H1 (cell line): ENCODE measurements around the gene NELFA. TPM values are rescaled to one million over a fixed set of nuclear protein-coding genes. Genes with fewer than 3 reads are reported as not detected.

Experiments
- CTCF ChIA-PET: fragments of 300-600 bp; sonication (Branson Sonifier 250); formaldehyde crosslinking; loops from one replicate; lab custom pipeline; 2021; ENCODE audit not compliant: partially characterized antibody; lab: Charles Lee
- POLR2A ChIA-PET: fragments of 300-600 bp; sonication (Branson Sonifier 250); formaldehyde crosslinking; loops from one replicate; lab custom pipeline; 2021; ENCODE audit warnings: inconsistent platforms; ENCODE audit not compliant: partially characterized antibody; lab: Charles Lee
- DNase-seq, 2 experiments: peaks; one replicate each; pipeline versions ENCODE4 v3.0.0 to v3.0.0-alpha.2; 2010 to 2022; ENCODE audit warnings: low spot score in 2 of 2, low read depth in 1 of 2, mixed read lengths in 1 of 2
- FAIRE-seq: peaks from 2 replicates; lab custom pipeline; 2011; peaks lifted over from hg19 to GRCh38; lab: Jason Lieb, UNC
- H2AFZ ChIP-seq: 2 replicates; pipeline ENCODE4 v1.8.1; 2012; ENCODE audit warnings: low read length, inconsistent platforms
- H2AK5ac ChIP-seq: 2 replicates; pipeline ENCODE4 v1.6.1; 2013; ENCODE audit warnings: low read depth, low read length
- H2BK120ac ChIP-seq: replicated peaks from 2 replicates; pipeline ENCODE3; 2013; ENCODE audit warnings: low read depth, low read length, inconsistent platforms
- H2BK12ac ChIP-seq: 2 replicates; pipeline ENCODE4 v1.6.1; 2013; ENCODE audit warnings: low read depth, low read length
- H2BK15ac ChIP-seq: 2 replicates; pipeline ENCODE4 v1.6.1; 2013; ENCODE audit warnings: low read length
- H2BK20ac ChIP-seq: 2 replicates; pipeline ENCODE4 v1.6.1; 2013; ENCODE audit warnings: low read length
- H2BK5ac ChIP-seq: 2 replicates; pipeline ENCODE4 v1.6.1; 2013; ENCODE audit warnings: low read depth, low read length
- H3K14ac ChIP-seq: 2 replicates; pipeline ENCODE4 v1.6.1; 2013; ENCODE audit warnings: inconsistent platforms; ENCODE audit not compliant: insufficient read length
- H3K18ac ChIP-seq: 2 replicates; pipeline ENCODE4 v1.6.1; 2013; ENCODE audit warnings: low read length; ENCODE audit errors: extremely low read depth
- H3K23ac ChIP-seq: 2 replicates; pipeline ENCODE4 v1.6.1; 2013; ENCODE audit warnings: inconsistent platforms; ENCODE audit not compliant: insufficient read length
- H3K23me2 ChIP-seq: 2 replicates; pipeline ENCODE4 v1.6.1; 2013; ENCODE audit warnings: low read depth, low read length
- H3K27ac ChIP-seq: 2 replicates; pipeline ENCODE4 v1.6.1; 2011; ENCODE audit warnings: low read depth, low read length, inconsistent platforms
- H3K27me3 ChIP-seq, 4 experiments: replicated peaks in 1 of 4; 1 replicate in 1 of 4; 2 replicates in 3 of 4; pipeline versions ENCODE4 v1.6.1 to v1.8.1; 2011 to 2013; ENCODE audit warnings: low read length in 3 of 4, mild to moderate bottlenecking in 3 of 4, inconsistent platforms in 2 of 4, mixed read lengths in 2 of 4, moderate library complexity in 1 of 4; ENCODE audit not compliant: control insufficient read depth in 3 of 4, insufficient read depth in 3 of 4; ENCODE audit errors: extremely low read depth in 1 of 4
- H3K36me3 ChIP-seq, 4 experiments: 2 replicates each; pipeline versions ENCODE4 v1.6.1 to v1.8.1; 2011 to 2013; ENCODE audit warnings: mild to moderate bottlenecking in 4 of 4, low read length in 3 of 4, moderate library complexity in 2 of 4, control low read depth in 1 of 4, inconsistent platforms in 1 of 4; ENCODE audit not compliant: insufficient read depth in 4 of 4, control insufficient read depth in 2 of 4
- H3K4ac ChIP-seq: replicated peaks from 2 replicates; pipeline ENCODE3; 2013; ENCODE audit warnings: low read length, low read depth, mixed read lengths, inconsistent platforms; ENCODE audit not compliant: insufficient read length
- H3K4me1 ChIP-seq, 4 experiments: replicated peaks in 1 of 4; 1 replicate in 1 of 4; 2 replicates in 3 of 4; pipeline versions ENCODE4 v1.6.1 to v1.8.1; 2011 to 2013; ENCODE audit warnings: low read length in 3 of 4, inconsistent platforms in 2 of 4, mixed read lengths in 1 of 4; ENCODE audit not compliant: insufficient read depth in 4 of 4, control insufficient read depth in 3 of 4
- H3K4me2 ChIP-seq, 2 experiments: 2 replicates each; pipeline versions ENCODE4 v1.6.1 to v1.8.1; 2011 to 2013; ENCODE audit warnings: low read depth in 2 of 2, low read length in 2 of 2, control low read depth in 1 of 2, inconsistent platforms in 1 of 2, mild to moderate bottlenecking in 1 of 2; ENCODE audit not compliant: insufficient read depth in 1 of 2
- H3K4me3 ChIP-seq, 4 experiments: fragments of 200-600, 300-600 bp in 1 of 4; sonication (generic), shearing (Covaris generic), sonication (Bioruptor Twin) in 1 of 4; 2 replicates each; pipeline versions ENCODE4 v1.5.1 to v1.8.1; 2011 to 2016; ENCODE audit warnings: low read length in 4 of 4, low read depth in 3 of 4, control low read depth in 2 of 4, inconsistent platforms in 2 of 4, mild to moderate bottlenecking in 2 of 4, mixed read lengths in 1 of 4, moderate library complexity in 1 of 4; ENCODE audit not compliant: insufficient read depth in 2 of 4; ENCODE audit errors: extremely low read depth in 1 of 4
- H3K56ac ChIP-seq: replicated peaks from 2 replicates; pipeline ENCODE3; 2013; ENCODE audit warnings: low read depth, mild to moderate bottlenecking, mixed read lengths, low read length, inconsistent platforms; ENCODE audit not compliant: insufficient read length
- H3K79me1 ChIP-seq: 2 replicates; pipeline ENCODE4 v1.6.1; 2013; ENCODE audit warnings: low read depth, low read length, control low read depth
- H3K79me2 ChIP-seq, 2 experiments: 2 replicates each; pipeline versions ENCODE4 v1.6.1 to v1.8.1; 2012 to 2013; ENCODE audit warnings: low read length in 2 of 2, mild to moderate bottlenecking in 2 of 2, inconsistent platforms in 1 of 2; ENCODE audit not compliant: insufficient read depth in 2 of 2, control insufficient read depth in 1 of 2
- H3K9ac ChIP-seq, 4 experiments: replicated peaks in 1 of 4; 1 replicate in 1 of 4; 2 replicates in 3 of 4; pipeline versions ENCODE4 v1.6.1 to v1.8.1; 2011 to 2013; ENCODE audit warnings: low read depth in 3 of 4, low read length in 3 of 4, control low read depth in 2 of 4, mild to moderate bottlenecking in 2 of 4, moderate library complexity in 2 of 4, inconsistent platforms in 1 of 4; ENCODE audit errors: extremely low read depth in 1 of 4
- H3K9me3 ChIP-seq, 2 experiments: 2 replicates each; pipeline versions ENCODE4 v1.6.1 to v1.8.1; 2012 to 2013; ENCODE audit warnings: mild to moderate bottlenecking in 2 of 2, moderate library complexity in 2 of 2, control low read depth in 1 of 2, inconsistent platforms in 1 of 2, low read depth in 1 of 2, low read length in 1 of 2, mixed read lengths in 1 of 2; ENCODE audit not compliant: insufficient read depth in 2 of 2
- H4K20me1 ChIP-seq, 2 experiments: replicated peaks in 1 of 2; 2 replicates each; pipeline versions ENCODE3 to v1.8.1; 2011 to 2013; ENCODE audit warnings: inconsistent platforms in 2 of 2, low read length in 2 of 2, mild to moderate bottlenecking in 1 of 2; ENCODE audit not compliant: insufficient read depth in 2 of 2, control insufficient read depth in 1 of 2
- H4K5ac ChIP-seq: 2 replicates; pipeline ENCODE4 v1.6.1; 2013; ENCODE audit warnings: low read length, low read depth, mixed read lengths, inconsistent platforms; ENCODE audit not compliant: insufficient read length
- H4K8ac ChIP-seq: 2 replicates; pipeline ENCODE4 v1.8.0; 2013; ENCODE audit warnings: mild to moderate bottlenecking, moderate library complexity, low read length, inconsistent platforms; ENCODE audit not compliant: insufficient read depth; ENCODE audit errors: extremely low read depth
- H4K91ac ChIP-seq: replicated peaks from 2 replicates; pipeline ENCODE3; 2013; ENCODE audit warnings: low read length, mixed read lengths, inconsistent platforms; ENCODE audit not compliant: insufficient read length
- ASH2L ChIP-seq: fragments of 200-600, 300-600 bp; sonication (generic); IDR thresholded peaks from one replicate; pipeline ENCODE4 v1.7.1; 2017; ENCODE audit warnings: low read length
- BCL11A ChIP-seq, 2 experiments: IDR thresholded peaks; one replicate each; pipeline ENCODE4 v1.6.1; 2011; ENCODE audit warnings: low read depth in 2 of 2, low read length in 2 of 2, mild to moderate bottlenecking in 2 of 2
- GABPA ChIP-seq: IDR thresholded peaks from 2 replicates; pipeline ENCODE4 v1.6.1; 2011; ENCODE audit warnings: mild to moderate bottlenecking, low read length, moderate library complexity, borderline replicate concordance; ENCODE audit not compliant: insufficient read depth
- MAFK ChIP-seq: IDR thresholded peaks from 2 replicates; pipeline ENCODE4 v1.6.1; 2012; ENCODE audit warnings: low read depth, mild to moderate bottlenecking, improper control_type of control experiment, low read length
- MAX ChIP-seq: IDR thresholded peaks from 2 replicates; pipeline ENCODE4 v1.6.1; 2012; ENCODE audit warnings: inconsistent platforms
- SIN3A ChIP-seq, 2 experiments: IDR thresholded peaks in 1 of 2; conservative IDR thresholded peaks in 1 of 2; 2 replicates each; pipeline ENCODE4 v1.6.1; 2011 to 2012; ENCODE audit warnings: low read length in 2 of 2, improper control_type of control experiment in 1 of 2, low read depth in 1 of 2, mild to moderate bottlenecking in 1 of 2
- SRF ChIP-seq: IDR thresholded peaks from 2 replicates; pipeline ENCODE4 v1.6.1; 2011; ENCODE audit warnings: mild to moderate bottlenecking, low read depth, low read length, moderate library complexity
- TEAD4 ChIP-seq: IDR thresholded peaks from 2 replicates; pipeline ENCODE4 v1.6.1; 2012; ENCODE audit warnings: low read depth, low read length, inconsistent platforms, mixed read lengths
- WGBS, 2 experiments: shearing (Covaris generic) in 1 of 2; methylation state at CpG; one replicate each; pipeline versions ENCODE4 v1.1.6 to v1.1.7; 2013 to 2015; ENCODE audit warnings: low lambda C conversion rate in 2 of 2, mixed read lengths in 2 of 2, inconsistent platforms in 1 of 2, low coverage in 1 of 2, missing lambda C conversion rate in 1 of 2; ENCODE audit not compliant: insufficient replicate concordance in 2 of 2, insufficient coverage in 1 of 2, insufficient read length in 1 of 2; ENCODE audit errors: extremely low coverage in 1 of 2, missing lambda C conversion rate in 1 of 2; 5-methylcytosine and 5-hydroxymethylcytosine counted together
- polyA plus RNA-seq, 7 experiments: library from polyadenylated mRNA; depleted of rRNA in 3 of 7; stranded (reverse) in 5 of 7; unstranded in 2 of 7; fragments of >200 nt in 5 of 7; fragments of 200-250 nt in 2 of 7; gene quantifications; 1 replicate in 5 of 7; 2 replicates in 1 of 7; 4 replicates in 1 of 7; pipeline versions ENCODE4 v1.2.1 to v1.2.3, GENCODE V29; 2011 to 2013; ENCODE audit warnings: missing spikeins in 2 of 7, mixed read lengths in 2 of 7
- total RNA-seq: library from RNA; stranded (reverse); fragmentation: NEBNext Ultra II Directional; extraction: Animal tissue kit (Norgen Biotek cat#: 25700); gene quantifications from 2 replicates; pipeline ENCODE4 v1.2.1, GENCODE V29; 2021

The NELFA gene
- total and polyA plus RNA-seq, 2 of the 8 experiments (the other 6 are each of a cell fraction or from before 2014, with no cell fraction given) = 41.8 to 57.5 TPM

GRCh38 chr4:1933700-1934099, 75.1 kb downstream of the NELFA start:
- Histone ChIP-seq H4K20me1 (peaks cover 3 to 11% of the 10 kb centered on the region in 2 experiments), H3K56ac (no peak overlapping the region), H4K8ac (no peak overlapping the region), H2BK20ac (no peak overlapping the region), H3K4ac (no peak overlapping the region), H2AFZ (no peak overlapping the region), H3K4me3 (no peak overlapping the region), H3K4me2 (no peak overlapping the region), H3K23me2 (no peaks in the 10 kb centered on the region), H3K14ac (no peak overlapping the region), H3K23ac (no peak overlapping the region), H2BK5ac (no peak overlapping the region), H3K27ac (no peak overlapping the region), H4K5ac (no peak overlapping the region), H3K9ac (no peak overlapping the region), H2BK120ac (no peak overlapping the region), H2BK15ac (no peak overlapping the region), H3K18ac (no peak overlapping the region), H2AK5ac (no peak overlapping the region), H3K36me3 (peaks cover 8 to 38% (median 22%) of the 10 kb centered on the region in 4 experiments; a peak in 6 of 8 replicates), H3K4me1 (no peaks in the 10 kb centered on the region), H2BK12ac (no peak overlapping the region), H3K79me1 (peaks cover 7% of the 10 kb centered on the region), H3K79me2 (no peaks in the 10 kb centered on the region; a peak in 1 of 4 replicates), H3K27me3 (no peaks in the 10 kb centered on the region), H4K91ac (no peak overlapping the region), H3K9me3 (no peaks in the 10 kb centered on the region)
- CTCF ChIA-PET = interaction anchor here (0.8 to 2.1 kb wide), 3 partner anchors 23 to 351 kb away, joined by 3 to 5 read pairs (median 4); no protein-coding TSS in a partner anchor
- POLR2A ChIA-PET = no interaction called here
- no peak for TF ChIP-seq SIN3A (conservative IDR thresholded peaks at IDR 0.05 in 1 of 2, IDR thresholded peaks at IDR 0.05 in 1 of 2; ENCODE audit: low read depth in 1 of 2, low read length in 2 of 2)
- TF ChIP-seq TEAD4 = no peak
- no peak for TF ChIP-seq BCL11A (IDR thresholded peaks at IDR 0.05; ENCODE audit: low read depth in 2 of 2, low read length in 2 of 2)
- no peak for TF ChIP-seq ASH2L
- TF ChIP-seq GABPA = no peak
- no peak for TF ChIP-seq SRF
- no peak for TF ChIP-seq MAFK
- no peak for TF ChIP-seq MAX
- FAIRE-seq = no peak
- 96% methylated on average over 3 of the region's 3 CpGs; no CpG with 5 or more reads in 1 of the 2 experiments for WGBS, 2 experiments
- no peak for DNase-seq
